ENCODE results near the gene OR6C65.
A peak's percentile ranks its signal among the peaks of the same experiment; 100 is the strongest.
"Not testable (repeated sequence)": the region's sequence is repeated elsewhere in the genome, so short reads cannot be mapped to it uniquely, and the experiment has no call there.

Gene OR6C65

DNA sequence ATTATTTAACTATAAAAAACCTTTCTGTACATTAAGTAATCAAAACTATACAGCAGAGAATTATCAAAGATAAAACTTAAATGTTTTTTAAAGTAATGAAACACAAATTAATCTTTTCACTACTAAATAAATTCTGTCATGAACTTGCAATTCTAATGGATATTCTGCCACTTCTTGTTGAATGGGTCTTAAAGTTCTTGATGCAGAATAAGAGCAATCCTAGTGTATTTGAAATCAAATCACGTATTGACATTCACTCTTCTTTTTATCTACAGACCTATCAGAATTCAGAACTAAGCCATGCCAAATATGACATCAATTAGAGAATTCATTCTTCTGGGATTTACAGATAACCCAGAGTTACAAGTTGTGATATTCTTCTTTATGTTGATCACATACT, at the start of gene OR6C65:
Gene OR6C65 (plus strand): TSS at position 301 of the 400 bp plus-strand sequence. CDS start 0 bp downstream, at position 301.
- DNase-seq: no peak

DNA sequence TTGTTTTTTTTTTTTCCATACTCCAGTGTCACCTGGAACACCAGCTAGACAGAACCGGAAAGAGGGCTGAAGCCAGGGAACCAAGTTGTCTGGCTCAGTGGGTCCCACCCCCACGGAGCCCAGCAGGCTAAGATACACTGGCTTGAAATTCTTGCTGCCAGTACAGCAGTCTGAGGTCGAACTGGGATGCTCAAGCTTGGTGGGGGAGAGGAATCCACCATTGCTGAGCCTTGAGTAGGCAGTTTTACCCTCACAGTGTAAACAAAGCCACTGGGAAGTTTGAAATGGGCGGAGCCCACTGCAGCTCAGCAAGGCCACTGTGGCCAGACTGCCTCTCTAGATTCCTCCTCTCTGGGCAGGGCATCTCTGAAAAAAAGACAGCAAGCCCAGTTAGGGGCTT, 45.0 kb upstream of the OR6C65 start:
- peak; percentile 90 for DNase-seq

DNA sequence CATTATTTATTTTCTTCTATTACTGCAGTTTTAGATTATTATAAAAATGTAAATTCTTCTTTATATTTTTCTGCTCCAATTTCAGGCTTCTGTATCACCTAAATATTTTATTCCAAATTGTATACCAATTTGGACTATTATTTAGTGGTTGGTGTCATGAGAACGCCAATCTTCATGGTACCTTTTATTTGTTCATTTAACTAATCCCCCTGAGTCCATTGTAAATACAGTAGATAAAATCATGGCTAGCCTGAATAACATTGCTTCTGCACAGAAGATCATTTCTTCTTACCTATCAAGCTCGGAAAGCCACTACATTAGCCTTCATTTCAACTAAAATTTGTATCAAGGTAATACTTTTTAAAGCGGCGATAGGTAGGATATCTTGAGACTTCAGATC, 37.7 kb upstream of the OR6C65 start, which contains the start of gene OR6C75:
Gene OR6C75 (plus strand): TSS at position 301 of the 400 bp plus-strand sequence. CDS start 2,136 bp downstream, outside the sequence.
- no peak for DNase-seq

DNA sequence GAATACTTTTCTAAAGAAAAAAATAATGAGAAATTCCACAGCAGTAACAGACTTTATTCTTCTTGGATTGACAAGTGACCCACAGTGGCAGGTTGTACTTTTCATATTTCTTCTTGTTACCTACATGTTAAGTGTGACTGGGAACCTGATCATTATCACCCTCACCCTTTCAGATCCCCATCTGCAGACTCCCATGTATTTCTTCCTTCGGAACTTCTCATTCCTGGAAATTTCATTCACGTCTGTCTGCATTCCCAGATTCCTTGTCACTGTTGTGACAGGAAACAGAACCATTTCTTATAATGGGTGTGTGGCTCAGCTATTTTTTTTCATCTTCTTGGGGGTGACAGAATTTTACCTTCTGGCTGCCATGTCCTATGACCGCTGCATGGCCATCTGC, 35.2 kb upstream of the OR6C65 start:
- DNase-seq: no peak

DNA sequence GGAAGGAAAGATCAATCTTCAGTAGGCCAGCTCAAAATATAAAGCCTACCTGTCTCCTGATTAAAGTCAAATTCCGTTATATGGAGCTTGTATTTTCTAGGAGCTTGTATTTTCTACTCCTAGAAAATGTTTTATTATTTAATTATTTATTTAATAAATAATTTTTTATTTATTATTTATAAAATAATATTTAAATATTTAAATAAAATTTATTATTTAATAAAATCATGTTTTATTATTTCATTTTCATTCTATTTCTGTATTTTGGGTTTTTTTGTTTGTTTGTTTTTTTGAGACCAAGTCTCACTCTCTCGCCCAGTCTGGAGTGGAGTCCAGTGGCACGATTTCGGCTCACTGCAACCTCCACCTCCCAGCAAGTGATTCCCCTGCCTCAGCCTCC, 27.8 kb upstream of the OR6C65 start:
- no peak for DNase-seq

DNA sequence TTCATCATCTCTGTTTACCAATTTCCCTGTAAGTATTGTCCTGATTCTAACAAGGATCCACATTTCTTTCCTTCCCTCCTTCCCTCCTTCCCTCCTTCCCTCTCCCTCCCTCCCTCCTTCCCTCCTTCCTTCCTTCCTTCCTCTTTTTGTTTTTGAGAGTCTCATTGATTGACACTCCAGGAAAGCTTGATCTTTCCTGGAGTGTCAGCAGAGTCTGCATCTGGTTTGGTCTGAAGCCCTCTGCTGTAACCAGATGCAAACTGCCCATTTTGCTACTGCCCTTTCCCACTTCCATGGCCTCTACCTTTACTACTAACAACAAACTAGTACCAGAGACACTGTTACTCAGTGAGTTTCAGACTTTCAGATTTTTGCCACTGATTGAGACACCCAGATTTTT, 14.4 kb upstream of the OR6C65 start:
- no peak for DNase-seq

DNA sequence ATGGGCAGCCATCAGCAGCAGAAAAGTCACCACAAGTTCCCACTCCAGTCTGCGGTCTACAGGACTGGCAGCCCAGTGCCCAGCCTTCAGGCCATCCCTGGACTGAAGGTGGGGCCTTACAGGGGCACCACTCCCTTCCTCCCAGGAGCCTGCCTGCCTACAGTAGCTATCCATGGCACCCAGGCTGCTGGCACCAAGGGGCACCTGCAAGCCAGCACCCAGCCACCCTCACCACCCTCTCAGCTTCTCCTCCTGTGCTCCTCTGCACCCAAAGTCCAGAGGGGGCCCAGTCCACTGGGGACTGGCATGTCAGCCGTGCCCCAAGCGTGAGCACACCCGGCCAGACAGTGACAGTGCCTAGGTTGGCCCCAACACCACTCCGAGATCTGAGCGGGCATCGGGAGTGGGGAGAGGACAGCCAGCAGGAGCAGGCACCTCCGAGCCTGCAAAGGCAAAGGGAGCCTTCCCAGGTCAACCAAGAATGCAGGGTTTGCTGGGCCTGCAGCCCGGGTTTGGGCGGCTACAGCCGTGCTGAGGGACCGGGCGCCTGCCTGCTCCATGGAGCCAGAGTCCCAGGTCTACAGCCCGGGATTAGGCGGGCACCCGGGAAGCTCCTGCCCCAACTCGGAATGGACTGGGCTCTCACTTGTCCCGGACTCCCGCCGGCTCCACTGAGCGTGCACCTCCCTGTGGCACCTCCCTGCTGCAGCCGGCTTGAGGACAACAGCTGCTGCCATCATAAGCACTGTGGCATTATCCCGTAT, 8.1 kb upstream of the OR6C65 start:
- no peak for DNase-seq

DNA sequence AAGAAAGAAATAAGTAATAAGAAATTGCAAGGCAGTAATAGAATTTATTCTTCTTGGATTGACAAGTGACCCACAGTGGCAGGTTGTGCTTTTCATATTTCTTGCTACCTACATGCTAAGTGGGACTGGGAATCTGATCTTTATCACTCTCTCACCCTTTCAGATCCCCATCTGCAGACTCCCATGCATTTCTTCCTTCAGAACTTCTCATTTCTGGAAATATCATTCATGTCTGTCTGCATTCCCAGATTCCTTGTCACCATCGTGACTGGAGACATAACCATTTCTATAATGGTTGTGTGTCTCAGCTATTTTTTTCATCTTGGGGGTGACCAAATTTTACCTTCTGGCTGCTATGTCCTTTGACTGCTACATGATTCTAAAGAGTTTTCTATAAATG, 4.0 kb upstream of the OR6C65 start:
- no peak for DNase-seq

DNA sequence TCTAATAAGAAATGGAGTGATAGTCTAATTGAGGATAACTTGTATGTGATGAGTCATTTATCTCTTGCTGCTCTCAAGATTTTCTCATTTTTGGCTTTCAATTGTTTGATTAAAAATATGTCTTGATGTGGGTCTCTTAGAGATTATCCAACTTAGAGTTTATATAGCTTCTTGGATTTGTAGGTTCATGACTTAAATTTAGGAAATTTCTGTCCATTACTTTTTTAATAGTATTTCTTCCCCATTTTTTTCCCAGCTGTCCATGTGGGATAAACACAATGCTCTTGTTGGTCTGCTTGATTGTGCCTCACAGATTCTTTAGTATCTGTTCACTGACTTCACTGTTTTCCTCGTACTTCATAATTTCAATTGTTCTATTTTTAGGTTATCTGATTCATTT, 7.5 kb downstream of the OR6C65 start:
- no peak for DNase-seq

DNA sequence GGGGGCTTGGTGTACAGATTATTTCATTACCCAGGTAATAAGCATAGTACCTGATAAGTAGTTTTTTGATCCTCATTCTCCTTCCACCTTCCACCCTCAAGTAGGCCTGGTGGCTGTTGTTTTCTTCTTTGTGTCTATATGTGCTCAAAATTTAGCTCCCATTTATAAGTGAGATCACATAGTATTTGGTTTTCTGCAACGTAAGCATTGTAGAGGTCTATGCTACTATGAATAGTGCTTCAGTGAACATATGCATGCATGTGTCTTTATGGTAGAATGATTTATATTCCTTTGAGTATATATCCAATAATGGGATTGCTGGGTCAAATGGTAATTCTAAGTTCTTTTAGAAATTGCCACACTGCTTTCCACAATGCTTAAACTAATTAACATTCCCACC, 8.8 kb downstream of the OR6C65 start:
- DNase-seq: not testable (repeated sequence)

DNA sequence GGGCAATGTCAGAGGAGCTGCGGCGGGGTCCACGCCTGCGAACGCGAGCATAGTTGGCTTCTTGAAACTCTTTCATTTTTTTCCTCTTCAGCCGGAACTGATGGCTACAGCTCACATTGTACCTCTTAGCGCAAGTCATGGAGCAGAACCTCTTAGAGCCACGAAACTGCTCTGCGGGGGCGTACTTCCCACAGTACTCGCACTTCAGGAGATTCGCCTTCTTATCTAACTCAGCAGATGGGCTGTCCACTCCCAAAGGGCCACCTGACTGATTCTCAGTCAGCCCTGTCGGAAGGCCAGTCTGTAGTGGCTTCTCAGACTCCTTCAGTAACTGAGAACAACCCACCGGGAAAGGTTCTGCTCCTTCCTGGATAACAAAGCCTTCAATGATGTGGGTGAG, 11.8 kb downstream of the OR6C65 start:
- DNase-seq: not testable (repeated sequence)

DNA sequence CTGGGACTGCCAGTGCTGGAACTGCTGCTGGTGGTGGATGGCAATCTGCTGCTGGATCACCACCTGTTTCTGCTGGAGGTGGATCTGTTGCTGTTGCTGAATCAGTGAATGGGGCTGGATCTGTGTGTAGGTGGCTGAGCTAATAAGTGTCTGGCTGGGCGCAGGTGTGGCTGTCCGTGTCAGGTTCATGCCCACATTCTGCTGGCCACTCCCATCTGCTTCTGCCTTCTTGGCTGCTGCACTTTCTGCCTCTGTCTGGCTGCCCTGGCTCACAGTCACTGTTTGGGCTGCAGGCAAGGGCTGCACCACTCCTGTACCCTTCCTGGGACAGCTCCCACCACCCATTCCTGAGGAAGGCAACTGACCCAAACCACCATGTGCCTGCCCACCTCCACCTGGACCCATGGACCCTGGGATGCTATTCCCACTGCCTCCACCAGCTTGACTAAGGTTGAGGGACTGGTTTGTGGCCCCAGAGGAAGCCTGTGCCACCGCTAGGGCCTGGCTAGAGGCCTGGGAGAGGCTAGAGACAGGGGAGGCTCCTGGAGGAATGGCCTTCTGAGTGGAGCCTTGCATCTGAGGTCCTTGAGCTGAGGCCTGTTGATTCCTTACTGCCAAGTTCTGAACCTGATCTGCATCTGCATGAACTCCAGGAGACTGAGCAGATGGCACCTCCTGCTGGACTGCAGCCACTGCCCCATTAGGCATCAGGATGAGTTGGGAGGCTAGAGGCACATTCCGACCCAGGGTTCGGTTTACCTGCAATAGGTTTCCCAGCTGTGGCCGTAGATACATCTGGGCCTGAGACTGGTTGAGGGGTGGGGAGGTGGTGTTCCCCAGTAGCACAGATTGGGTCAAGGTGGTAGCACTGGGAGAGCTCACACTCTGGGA, 13.4 kb downstream of the OR6C65 start:
- DNase-seq: not testable (repeated sequence)

DNA sequence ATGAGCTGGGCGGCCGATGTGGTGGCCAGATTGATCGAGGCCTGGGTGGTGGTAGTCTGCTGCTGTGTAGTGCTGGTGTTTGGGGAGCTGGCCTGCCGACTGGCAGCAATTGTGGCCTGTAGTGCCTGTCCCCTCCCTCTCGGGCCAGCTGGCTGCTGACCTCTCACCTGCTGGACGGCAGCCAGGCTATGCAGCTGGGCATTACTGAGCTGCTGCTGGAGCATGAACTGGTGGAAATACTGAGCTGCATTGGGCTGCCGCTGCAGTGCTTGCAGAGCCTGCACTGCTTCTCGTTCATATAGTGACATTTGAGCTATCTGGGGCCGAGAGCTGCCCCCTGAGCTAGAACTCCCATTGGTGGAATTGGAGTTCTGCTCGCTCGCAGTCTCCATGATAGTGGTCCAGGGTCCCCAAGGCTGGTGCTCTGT, 14.1 kb downstream of the OR6C65 start:
- peak; percentile 73 for DNase-seq

DNA sequence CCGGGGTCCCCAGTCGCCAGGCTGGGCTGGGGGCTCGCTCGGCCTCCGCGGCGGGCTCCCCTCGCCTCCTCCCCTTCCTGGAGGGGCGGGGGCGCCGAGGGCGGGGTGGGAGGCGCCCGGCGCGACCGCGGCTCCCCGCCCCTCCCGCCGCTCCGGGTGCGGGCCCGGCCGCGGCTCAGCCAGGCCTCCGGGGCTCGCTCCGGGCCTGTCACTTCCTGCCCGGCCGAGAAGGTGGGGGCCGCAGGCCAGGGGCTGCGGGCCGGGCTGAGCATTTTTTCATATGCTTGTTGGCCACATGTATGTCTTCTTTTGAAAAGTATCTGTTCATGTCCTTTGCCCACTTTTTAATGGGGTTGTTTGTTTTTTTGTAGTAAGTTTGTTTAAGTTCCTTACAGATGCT, 14.6 kb downstream of the OR6C65 start:
- not testable (repeated sequence) for DNase-seq

DNA sequence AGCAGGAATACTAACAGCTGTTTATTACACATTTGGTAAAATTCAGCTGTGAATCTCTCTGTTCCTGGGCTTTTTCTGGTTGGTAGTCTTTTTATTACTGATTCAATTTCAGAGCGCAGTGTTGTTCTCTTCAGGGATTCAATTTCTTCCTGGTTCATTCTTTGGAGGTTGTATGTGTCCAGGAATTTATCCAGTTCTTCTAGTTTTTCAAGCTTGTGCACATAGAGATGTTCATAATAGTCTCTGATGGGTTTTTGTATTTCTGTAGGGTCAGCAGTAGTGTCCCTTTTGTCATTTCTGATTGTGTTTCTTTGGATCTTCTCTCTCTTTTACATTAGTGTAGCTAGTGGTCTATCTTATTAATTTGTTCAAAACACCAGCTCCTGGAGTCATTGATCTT, 16.6 kb downstream of the OR6C65 start:
- no peak for DNase-seq

DNA sequence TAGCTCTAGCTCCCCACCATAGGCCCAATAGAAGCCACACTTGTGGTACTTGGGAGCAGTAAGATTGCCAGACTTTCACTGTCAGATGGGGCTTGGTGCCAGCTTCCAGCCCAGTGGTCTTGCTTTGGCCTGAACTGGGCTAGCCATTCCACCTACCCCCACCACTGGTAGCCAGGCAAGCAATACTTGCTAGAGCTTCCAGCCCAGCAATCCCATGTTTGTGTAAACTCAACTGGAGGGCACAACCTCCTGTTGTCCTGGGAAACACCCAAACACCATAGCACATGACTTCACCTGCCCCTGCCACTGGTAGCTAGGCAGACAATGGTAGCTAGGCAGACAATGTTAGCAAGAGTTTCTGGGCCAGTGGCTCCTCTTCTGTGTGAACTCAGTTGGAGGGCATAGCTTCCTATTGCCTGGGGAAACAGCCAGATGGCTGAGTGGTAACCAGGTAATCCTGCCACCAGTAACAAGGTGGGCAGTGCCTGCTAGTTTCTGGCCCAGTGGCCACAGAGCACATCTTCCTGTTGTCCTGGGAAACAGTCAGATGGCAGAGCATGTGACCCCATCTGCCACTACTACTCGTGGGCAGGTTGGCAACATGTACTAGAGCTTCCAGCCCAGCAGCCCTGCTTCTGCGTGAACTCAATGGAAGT, 20.1 kb downstream of the OR6C65 start:
- no peak for DNase-seq

DNA sequence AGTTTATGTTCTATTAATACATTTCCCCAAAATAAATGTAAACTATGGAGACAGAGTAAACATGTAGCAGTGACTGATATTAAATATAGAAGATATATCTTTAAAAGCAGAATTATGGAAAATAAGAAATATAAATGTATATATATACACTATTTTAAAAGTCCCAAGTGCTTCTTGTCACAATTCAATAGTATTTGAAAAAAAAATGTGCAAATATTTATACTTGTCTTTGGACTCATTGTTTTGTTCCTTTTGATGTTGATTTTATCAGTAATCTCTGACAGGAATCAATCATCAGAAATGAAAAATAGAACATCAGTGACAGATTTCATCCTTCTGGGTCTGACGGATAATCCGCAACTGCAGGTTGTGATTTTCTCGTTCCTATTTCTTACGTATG, 25.6 kb downstream of the OR6C65 start, which contains the start of gene OR6C76:
Gene OR6C76 (plus strand): TSS at position 301 of the 400 bp plus-strand sequence. CDS start 0 bp downstream, at position 301.
- DNase-seq: no peak

DNA sequence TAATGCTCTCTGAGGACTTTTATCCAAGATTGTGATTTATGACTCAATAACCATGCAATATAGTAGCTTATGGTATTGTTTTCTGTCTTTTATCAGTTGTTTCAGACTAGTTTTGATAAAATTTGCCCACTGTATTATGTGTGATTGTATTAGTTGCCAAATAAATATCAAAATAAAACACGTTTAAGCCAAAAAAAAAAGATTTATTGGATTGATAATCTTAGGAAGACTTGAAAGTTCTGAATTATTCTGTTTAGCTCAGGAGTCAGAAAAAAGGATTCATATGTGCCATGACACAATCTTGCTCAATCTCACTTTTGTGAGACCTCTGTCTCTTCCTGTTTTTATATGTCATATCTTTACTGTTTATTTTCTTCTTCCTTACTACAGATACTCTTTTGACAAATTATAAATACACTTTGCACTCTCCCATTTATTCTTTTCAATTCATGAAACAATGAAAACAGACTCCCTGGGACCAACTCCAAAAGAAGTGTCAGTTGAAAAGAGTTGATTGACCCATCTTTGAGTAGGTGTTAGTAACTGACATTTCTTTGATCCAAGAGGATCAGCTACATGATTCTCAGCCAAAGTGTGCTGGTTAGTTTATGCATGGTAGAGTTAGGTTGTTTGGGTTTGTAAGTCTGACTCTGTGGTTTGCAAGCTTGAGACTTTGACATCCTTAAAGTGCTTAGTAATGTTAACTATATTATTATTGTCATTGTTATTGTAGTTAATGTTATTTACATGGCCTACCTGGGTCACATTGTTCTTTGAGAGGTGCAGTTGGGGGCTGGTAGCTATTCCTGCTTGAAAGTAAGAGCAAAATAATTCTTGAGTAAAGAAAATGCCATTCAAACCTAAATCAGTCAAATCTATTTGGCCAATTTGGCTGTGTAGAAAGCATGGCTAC, 28.3 kb downstream of the OR6C65 start:
- DNase-seq: no peak

DNA sequence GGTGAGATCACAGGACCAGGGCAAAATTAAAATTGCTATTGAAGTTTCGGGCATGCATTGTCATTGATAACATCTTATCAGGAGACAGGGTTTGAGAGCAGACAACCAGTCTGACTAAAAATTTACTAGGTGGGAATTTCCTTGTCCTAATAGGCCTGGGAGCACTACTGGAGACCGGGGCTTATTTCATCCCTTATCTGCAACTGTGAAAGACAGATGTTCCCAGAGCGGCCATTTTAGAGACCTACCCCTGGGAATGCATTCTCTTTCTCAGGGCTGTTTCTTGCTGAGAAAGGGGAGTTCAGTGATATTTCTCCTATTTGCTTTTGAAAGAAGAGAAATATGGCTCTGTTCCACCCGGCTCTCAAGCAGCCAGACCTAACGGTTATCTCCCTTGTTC, 40.9 kb downstream of the OR6C65 start:
- not testable (repeated sequence) for DNase-seq

DNA sequence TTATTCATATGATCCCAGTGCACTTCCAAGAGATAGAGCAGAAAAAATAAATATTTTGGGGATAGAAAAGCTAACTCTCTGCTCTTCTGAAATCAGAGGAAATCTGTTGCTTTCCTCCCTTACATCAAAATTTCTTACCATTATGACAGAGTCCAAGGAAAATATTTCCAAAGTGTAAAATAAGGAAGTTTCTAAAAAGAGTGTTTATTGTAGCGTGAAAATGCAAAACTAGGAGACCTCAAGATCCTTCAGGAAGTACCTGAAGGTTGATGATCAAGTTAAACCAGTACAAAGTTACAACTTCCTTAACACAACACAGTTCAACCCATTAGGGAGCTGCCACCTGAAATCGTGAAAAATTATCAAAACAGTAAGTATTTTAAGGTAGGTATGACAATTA, 43.4 kb downstream of the OR6C65 start, which contains the start of gene OR6C2:
Gene OR6C2 (plus strand): TSS at position 301 of the 400 bp plus-strand sequence. CDS start 8,138 bp downstream, outside the sequence.
- no peak for DNase-seq

DNA sequence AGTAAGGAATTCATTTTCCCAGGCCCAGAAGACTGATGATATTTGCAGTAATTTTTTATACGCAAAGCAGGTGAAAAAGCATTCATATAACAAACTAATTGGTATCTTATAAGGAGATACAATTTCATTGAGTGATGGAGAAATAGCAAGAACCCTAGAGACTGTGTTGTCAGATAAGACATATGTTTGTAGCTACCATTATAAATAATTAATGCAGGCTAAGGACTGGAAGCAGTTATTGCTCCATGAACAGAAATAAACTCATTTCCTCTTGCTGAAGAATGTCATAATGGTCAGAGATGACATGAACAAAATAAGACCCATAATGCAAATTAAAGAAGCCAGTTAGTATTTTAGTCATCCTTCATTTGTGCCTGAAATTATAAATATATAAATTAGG, 45.0 kb downstream of the OR6C65 start:
- DNase-seq: no peak

DNA sequence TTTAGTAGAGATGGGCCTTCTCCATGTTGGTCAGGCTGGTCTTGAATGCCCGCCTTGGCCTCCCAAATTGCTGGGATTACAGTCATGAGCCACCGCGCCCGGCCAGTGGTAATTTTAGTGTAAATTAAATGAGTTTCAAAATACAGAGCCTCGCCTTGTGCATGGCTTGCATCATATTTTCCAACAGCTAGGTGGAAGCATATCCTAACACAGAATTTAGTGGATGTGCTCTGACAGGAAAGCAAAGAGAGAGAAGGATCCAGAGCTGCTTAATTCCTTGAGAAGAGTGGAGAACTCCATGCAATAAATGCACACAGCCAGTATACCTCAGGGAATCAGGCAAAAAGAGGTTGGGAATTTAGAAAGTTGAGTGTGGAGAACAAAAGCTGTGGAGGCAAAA, 46.0 kb downstream of the OR6C65 start:
- no peak for DNase-seq

Measured in islet precursor cell (in vitro differentiated cells).